Gastroesophageal sphincter (tissue), 3 donors: Measurements from ENCODE around the gene MMP11.

ENCODE experiments used
- CTCF ChIP-seq, 4 experiments: fragments of 200-600 bp in 2 of 4; fragments of 450-650 bp in 2 of 4; sonication (generic) in 1 of 4; IDR thresholded peaks; one replicate each; pipeline ENCODE4 v1.5.1; 2017 to 2019; ENCODE audit warnings: antibody characterized with exemption in 4 of 4, mild to moderate bottlenecking in 2 of 4, moderate library complexity in 2 of 4
- EP300 ChIP-seq: sonication (generic); formaldehyde crosslinking; IDR thresholded peaks from one replicate; pipeline ENCODE4 v1.6.1; 2017; ENCODE audit warnings: antibody characterized with exemption, mild to moderate bottlenecking

DNA sequence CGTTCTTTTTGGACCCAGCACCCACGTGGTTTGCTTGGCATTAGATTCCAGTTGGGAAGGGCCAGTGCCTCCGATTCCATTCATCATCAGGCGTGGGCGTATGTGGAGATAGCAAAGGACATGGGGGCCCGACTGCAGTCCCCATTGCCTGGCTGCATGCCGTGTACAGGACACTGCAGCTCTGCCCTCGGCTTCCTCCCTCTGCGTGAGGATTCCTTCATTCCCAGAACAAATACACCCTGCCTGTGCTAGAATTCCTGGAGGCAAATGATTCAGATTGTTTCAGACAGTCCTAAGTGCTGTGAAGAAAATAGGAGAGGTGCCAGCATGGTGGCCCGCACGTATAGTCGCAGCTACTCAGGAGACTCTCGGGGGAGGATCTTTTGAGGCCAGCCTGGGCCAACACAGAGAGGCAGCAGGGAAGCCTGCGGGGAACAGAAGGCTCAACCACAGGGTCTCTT is 50.7 kb downstream of the MMP11 start:
- TF ChIP-seq EP300 = no peak
- TF ChIP-seq CTCF (IDR thresholded peaks at IDR 0.05) = no peak
